ENCODE results near the gene OTOGL.

- TF ChIP-seq POLR2A (IDR thresholded peaks at IDR 0.05), result no peak
- no peak for TF ChIP-seq CTCF (IDR thresholded peaks at IDR 0.05)
These were observed 122.9 kb downstream of the OTOGL start for GRCh38 chr12:80222261-80222660.
